ENCODE measurements around the gene COL6A2. TPM values are rescaled to one million over a fixed set of nuclear protein-coding genes. Genes with fewer than 3 reads are reported as not detected.

The COL6A2 gene
- polyA plus RNA-seq, 2 of the 4 experiments (the other 2 are of a cell fraction), result 2.3 to 13.1 TPM

- FAIRE-seq, result no peak
- TF ChIP-seq ZNF302 (CRISPR knock-in tag; IDR thresholded peaks at IDR 0.05) (no peak), GATA3 (IDR thresholded peaks at IDR 0.05; ENCODE audit: borderline replicate concordance) (no peak), NR3C1 (IDR thresholded peaks at IDR 0.05) (no peak), E2F6 (IDR thresholded peaks at IDR 0.05; ENCODE audit: borderline replicate concordance, low read depth) (no peak), EHF (CRISPR knock-in tag; IDR thresholded peaks at IDR 0.05) (no peak), KDM1A (IDR thresholded peaks at IDR 0.05; ENCODE audit: low read depth) (no peak), MAX (IDR thresholded peaks at IDR 0.05) (no peak), ZC3H11A (IDR thresholded peaks at IDR 0.05) (no peak), BCL3 (IDR thresholded peaks at IDR 0.05) (no peak), FOSL2 (IDR thresholded peaks at IDR 0.05) (no peak), FOSL2 (CRISPR knock-in tag; IDR thresholded peaks at IDR 0.05) (no peak), MAZ (IDR thresholded peaks at IDR 0.05; ENCODE audit: borderline replicate concordance, low read depth, low read length) (no peak), KDM5A (IDR thresholded peaks at IDR 0.05) (no peak), HOXB5 (CRISPR knock-in tag; IDR thresholded peaks at IDR 0.05) (no peak), FOXS1 (CRISPR knock-in tag; IDR thresholded peaks at IDR 0.05) (no peak)
- TF ChIP-seq, protein P1, sequence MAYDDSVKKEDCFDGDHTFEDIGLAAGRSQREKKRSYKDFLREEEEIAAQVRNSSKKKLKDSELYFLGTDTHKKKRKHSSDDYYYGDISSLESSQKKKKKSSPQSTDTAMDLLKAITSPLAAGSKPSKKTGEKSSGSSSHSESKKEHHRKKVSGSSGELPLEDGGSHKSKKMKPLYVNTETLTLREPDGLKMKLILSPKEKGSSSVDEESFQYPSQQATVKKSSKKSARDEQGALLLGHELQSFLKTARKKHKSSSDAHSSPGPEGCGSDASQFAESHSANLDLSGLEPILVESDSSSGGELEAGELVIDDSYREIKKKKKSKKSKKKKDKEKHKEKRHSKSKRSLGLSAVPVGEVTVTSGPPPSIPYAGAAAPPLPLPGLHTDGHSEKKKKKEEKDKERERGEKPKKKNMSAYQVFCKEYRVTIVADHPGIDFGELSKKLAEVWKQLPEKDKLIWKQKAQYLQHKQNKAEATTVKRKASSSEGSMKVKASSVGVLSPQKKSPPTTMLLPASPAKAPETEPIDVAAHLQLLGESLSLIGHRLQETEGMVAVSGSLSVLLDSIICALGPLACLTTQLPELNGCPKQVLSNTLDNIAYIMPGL (CRISPR knock-in tag; IDR thresholded peaks at IDR 0.05; ENCODE audit: borderline replicate concordance), result no peak
- TF ChIP-seq, protein P2, sequence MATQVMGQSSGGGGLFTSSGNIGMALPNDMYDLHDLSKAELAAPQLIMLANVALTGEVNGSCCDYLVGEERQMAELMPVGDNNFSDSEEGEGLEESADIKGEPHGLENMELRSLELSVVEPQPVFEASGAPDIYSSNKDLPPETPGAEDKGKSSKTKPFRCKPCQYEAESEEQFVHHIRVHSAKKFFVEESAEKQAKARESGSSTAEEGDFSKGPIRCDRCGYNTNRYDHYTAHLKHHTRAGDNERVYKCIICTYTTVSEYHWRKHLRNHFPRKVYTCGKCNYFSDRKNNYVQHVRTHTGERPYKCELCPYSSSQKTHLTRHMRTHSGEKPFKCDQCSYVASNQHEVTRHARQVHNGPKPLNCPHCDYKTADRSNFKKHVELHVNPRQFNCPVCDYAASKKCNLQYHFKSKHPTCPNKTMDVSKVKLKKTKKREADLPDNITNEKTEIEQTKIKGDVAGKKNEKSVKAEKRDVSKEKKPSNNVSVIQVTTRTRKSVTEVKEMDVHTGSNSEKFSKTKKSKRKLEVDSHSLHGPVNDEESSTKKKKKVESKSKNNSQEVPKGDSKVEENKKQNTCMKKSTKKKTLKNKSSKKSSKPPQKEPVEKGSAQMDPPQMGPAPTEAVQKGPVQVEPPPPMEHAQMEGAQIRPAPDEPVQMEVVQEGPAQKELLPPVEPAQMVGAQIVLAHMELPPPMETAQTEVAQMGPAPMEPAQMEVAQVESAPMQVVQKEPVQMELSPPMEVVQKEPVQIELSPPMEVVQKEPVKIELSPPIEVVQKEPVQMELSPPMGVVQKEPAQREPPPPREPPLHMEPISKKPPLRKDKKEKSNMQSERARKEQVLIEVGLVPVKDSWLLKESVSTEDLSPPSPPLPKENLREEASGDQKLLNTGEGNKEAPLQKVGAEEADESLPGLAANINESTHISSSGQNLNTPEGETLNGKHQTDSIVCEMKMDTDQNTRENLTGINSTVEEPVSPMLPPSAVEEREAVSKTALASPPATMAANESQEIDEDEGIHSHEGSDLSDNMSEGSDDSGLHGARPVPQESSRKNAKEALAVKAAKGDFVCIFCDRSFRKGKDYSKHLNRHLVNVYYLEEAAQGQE (IDR thresholded peaks at IDR 0.05), result no peak
- CTCF ChIA-PET, result interaction anchor here (1.0 kb wide), 1 partner anchor 161 kb away, joined by 3 read pairs; no protein-coding TSS in a partner anchor
- POLR2A ChIA-PET, result no interaction called here
- no peak for ATAC-seq
- no peak overlapping the region for H3K4me3 ChIP-seq
- no peaks in the 10 kb centered on the region for H3K9me3 ChIP-seq
- no peak overlapping the region for H3K27ac ChIP-seq
- WGBS (ENCODE audit: missing lambda C conversion rate), result 92% methylated on average over 41 of the region's 85 CpGs
- no peaks in the 10 kb centered on the region for H3K4me1 ChIP-seq
- no peak for DNase-seq (ENCODE audit: low read depth in 1 of 2, low spot score in 1 of 2)
- no peak overlapping the region for H3K4me2 ChIP-seq
These were observed 34.1 kb downstream of the COL6A2 start for GRCh38 chr21:46131838-46132651.

GRCh38 chr21:46135782-46136395 is 38.0 kb downstream of the COL6A2 start:
- 100% methylated on average over 1 of the region's 7 CpGs for WGBS (ENCODE audit: missing lambda C conversion rate)
- TF ChIP-seq EP300 (IDR thresholded peaks at IDR 0.05), result no peak
- no peak for TF ChIP-seq NPAS2 (CRISPR knock-in tag; IDR thresholded peaks at IDR 0.05; ENCODE audit: borderline replicate concordance)
- TF ChIP-seq CTCF (IDR thresholded peaks at IDR 0.05), result no peak
- TF ChIP-seq KDM1A (IDR thresholded peaks at IDR 0.05; ENCODE audit: low read depth), result no peak
- no peak for TF ChIP-seq RNF2 (IDR thresholded peaks at IDR 0.05; ENCODE audit: borderline replicate concordance, low read depth)
- no peak for TF ChIP-seq FOSL2 (IDR thresholded peaks at IDR 0.05)
- TF ChIP-seq FOSL2 (CRISPR knock-in tag; IDR thresholded peaks at IDR 0.05), result no peak
- no peak for TF ChIP-seq BCL3 (IDR thresholded peaks at IDR 0.05)
- TF ChIP-seq JUN (IDR thresholded peaks at IDR 0.05), result no peak
- TF ChIP-seq CHD4 (IDR thresholded peaks at IDR 0.05; ENCODE audit: borderline replicate concordance), result no peak
- TF ChIP-seq HOXA7 (CRISPR knock-in tag; IDR thresholded peaks at IDR 0.05), result no peak
- Histone ChIP-seq H3K4me1 (no peaks in the 10 kb centered on the region), H3K4me3 (no peak overlapping the region), H3K9me3 (no peaks in the 10 kb centered on the region), H3K27ac (no peak overlapping the region), H3K4me2 (no peak overlapping the region)
- no peak for ATAC-seq
- CTCF ChIA-PET, result no interaction called here
- FAIRE-seq, result no peak
- POLR2A ChIA-PET, result no interaction called here
- DNase-seq (ENCODE audit: low read depth in 1 of 2, low spot score in 1 of 2), result no peak

All from A549 (cell line).